ENCODE measurements around the gene OVOL2. TPM values are rescaled to one million over a fixed set of nuclear protein-coding genes. Genes with fewer than 3 reads are reported as not detected.
"Not testable (repeated sequence)": the region's sequence is repeated elsewhere in the genome, so short reads cannot be mapped to it uniquely, and the experiment has no call there.

OVOL2 gene
- total RNA-seq, 2 experiments from 2014 or later = not detected

DNA sequence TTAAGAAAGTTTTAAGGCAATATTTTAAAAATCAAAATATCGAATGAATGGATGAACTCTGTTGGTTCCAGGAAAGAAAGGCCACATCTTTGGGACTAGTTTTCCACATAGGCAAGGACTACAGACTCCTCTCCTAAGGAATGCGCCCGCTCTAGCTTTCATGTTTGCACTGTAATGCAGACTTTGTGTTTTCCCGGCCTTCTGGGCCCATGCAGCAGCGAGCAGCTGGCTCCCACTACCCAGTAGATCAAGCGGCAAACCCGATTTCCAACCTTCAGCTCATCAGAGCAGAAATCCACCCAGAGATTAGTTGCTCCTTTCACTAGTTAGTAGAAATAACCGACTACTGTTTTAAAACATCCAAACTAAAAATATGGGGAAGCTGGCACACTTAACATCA, 27.7 kb downstream of the OVOL2 start:
- ChIA-PET POLR2A (no interaction called here), CTCF (no interaction called here)
- DNase-seq = no peak
- Mint-ChIP-seq H3K4me3 (no peak overlapping the region), H3K4me1 (ENCODE audit: low read depth) (no peaks in the 10 kb centered on the region), H3K27me3 (peaks cover 6% of the 10 kb centered on the region), H3K27ac (no peak overlapping the region), H3K36me3 (no peaks in the 10 kb centered on the region), H3K9me3 (no peaks in the 10 kb centered on the region)
- intact Hi-C loops (cut with micrococcal nuclease) = no loop called here

DNA sequence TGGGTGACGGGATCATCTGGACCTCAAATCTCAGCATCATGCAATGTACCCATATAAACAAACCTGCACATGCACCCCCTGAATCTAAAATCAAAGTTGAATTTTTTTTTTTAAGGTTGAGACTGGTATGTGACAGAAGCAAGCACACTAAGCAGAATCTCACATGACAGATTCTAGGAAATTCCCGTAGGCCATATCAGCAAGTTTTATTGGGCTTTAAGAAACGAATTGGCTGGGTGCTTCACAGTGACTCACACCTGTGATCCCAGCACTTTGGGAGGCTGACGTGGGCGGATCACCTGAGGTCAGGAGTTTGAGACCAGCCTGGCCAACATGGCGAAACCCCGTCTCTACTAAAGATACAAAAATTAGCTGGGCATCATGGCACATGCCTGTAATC, 30.7 kb downstream of the OVOL2 start:
- H3K9me3 Mint-ChIP-seq; CTCF ChIA-PET; H3K27me3 Mint-ChIP-seq; H3K4me3 Mint-ChIP-seq; POLR2A ChIA-PET; H3K27ac Mint-ChIP-seq; H3K36me3 Mint-ChIP-seq; intact Hi-C loops (cut with micrococcal nuclease); DNase-seq; H3K4me1 Mint-ChIP-seq (ENCODE audit: low read depth): not testable (repeated sequence)

DNA sequence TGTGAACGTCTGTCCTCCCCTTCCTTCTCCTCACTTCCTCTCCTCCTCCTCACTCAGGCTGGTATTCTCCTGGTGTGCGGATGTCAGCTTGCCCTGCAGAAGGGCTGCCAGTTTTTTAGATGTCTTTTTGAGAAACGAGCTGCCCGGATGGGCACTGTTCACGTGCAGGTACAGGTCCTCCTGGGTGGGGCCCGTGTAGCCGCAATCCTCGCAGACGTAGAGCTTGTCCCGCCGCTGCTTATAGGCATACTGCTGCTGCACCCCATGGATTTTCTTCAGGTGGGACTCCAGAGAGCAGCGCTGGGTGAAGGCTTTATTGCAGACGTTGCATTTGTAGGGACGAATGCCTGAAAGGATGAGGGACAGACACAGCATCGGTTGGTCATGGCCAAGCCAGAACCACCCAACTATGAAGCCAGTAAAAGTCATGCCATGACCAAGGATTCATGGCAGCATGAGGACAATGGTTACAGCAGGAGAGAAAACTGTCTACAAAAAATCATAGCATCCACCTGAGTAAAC, 33.0 kb downstream of the OVOL2 start:
- intact Hi-C loops (cut with micrococcal nuclease) = no loop called here
- no peaks in the 10 kb centered on the region for H3K36me3 Mint-ChIP-seq
- H3K9me3 Mint-ChIP-seq = no peaks in the 10 kb centered on the region
- no peak overlapping the region for H3K27ac Mint-ChIP-seq
- H3K4me3 Mint-ChIP-seq = no peak overlapping the region
- peaks cover 5% of the 10 kb centered on the region for H3K27me3 Mint-ChIP-seq
- ChIA-PET CTCF (no interaction called here), POLR2A (no interaction called here)
- DNase-seq = no peak
- no peaks in the 10 kb centered on the region for H3K4me1 Mint-ChIP-seq (ENCODE audit: low read depth)

DNA sequence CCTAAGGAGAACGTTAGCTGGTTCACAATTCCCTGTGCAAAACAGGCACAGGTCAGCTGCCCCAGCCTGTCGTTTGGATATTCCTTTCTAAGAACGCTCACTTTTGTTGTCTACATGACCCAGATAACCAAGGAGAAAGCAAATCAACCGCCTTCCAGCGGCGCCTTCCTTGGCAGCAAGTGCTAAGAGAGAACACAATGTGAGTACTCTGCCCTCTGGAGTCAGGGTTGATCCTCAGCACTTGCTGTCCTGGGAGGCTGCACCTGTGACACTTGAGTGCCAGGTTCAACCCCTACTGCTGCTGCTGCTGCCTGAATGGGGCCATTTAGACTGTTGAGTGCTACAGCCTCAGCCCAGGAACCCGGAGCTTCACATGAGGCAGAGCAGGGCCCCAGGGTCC, 36.8 kb downstream of the OVOL2 start:
- ChIA-PET CTCF (interaction anchor here (0.9 kb wide), 1 partner anchor 516 kb away, joined by 3 read pairs; no protein-coding TSS in a partner anchor), POLR2A (no interaction called here)
- intact Hi-C loops (cut with micrococcal nuclease) = no loop called here
- H3K4me1 Mint-ChIP-seq (ENCODE audit: low read depth) = no peaks in the 10 kb centered on the region
- H3K9me3 Mint-ChIP-seq = no peaks in the 10 kb centered on the region
- DNase-seq = no peak
- H3K4me3 Mint-ChIP-seq = no peak overlapping the region
- no peaks in the 10 kb centered on the region for H3K36me3 Mint-ChIP-seq
- peaks cover 1% of the 10 kb centered on the region for H3K27me3 Mint-ChIP-seq
- H3K27ac Mint-ChIP-seq = no peak overlapping the region

DNA sequence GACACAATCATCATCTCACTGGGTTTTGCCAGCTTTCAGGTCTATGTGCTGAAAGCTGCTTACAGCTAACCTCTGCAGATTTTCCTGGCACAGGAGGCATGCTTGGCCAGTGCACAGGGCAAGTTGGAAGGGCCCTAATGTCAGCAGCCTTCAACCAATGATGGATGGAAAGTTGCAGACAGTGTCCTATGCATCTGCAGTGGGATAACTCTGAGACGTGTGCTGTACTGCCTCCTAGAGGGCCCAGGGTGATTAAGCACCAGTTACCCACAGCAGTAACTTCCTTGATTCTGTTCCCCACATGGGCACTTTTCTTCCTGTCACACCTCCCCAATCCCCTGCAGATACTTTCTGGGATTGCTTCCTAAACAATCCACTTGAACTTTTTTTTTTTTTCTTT, 38.6 kb downstream of the OVOL2 start:
- ChIA-PET CTCF (no interaction called here), POLR2A (interaction anchor here (0.7 kb wide), 1 partner anchor 66 kb away, joined by 3 read pairs; no protein-coding TSS in a partner anchor)
- Mint-ChIP-seq H3K27me3 (no peaks in the 10 kb centered on the region), H3K9me3 (no peaks in the 10 kb centered on the region), H3K27ac (no peak overlapping the region), H3K36me3 (no peaks in the 10 kb centered on the region), H3K4me1 (ENCODE audit: low read depth) (no peaks in the 10 kb centered on the region), H3K4me3 (no peak overlapping the region)
- intact Hi-C loops (cut with micrococcal nuclease) = no loop called here
- peak; percentile 36 for DNase-seq

DNA sequence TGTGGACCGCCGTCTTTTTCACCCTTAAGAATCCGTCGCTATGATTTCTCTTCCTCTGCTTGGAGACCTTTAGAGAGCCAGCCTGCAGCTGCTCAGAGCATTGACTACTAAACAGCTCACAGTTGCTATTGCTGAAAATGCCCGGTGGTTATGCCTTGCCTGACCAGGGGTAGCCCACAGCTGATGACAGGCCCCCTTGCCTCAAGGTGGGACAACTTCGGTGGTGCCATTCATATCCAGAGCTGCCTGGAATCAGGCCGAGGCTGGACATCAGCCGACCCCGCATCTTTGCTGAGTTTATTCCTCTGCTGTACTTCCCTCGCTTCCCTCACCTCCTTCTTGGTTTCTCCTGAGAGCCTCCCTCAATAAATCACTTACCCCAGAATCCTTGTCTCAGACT, 39.6 kb downstream of the OVOL2 start:
- ChIA-PET POLR2A (no interaction called here), CTCF (interaction anchor here (1.1 kb wide), 1 partner anchor 519 kb away, joined by 3 read pairs; no protein-coding TSS in a partner anchor)
- DNase-seq = no peak
- no peak overlapping the region for H3K27ac Mint-ChIP-seq
- no peaks in the 10 kb centered on the region for H3K9me3 Mint-ChIP-seq
- intact Hi-C loops (cut with micrococcal nuclease) = no loop called here
- no peak overlapping the region for H3K4me3 Mint-ChIP-seq
- H3K27me3 Mint-ChIP-seq = no peaks in the 10 kb centered on the region
- H3K4me1 Mint-ChIP-seq (ENCODE audit: low read depth) = no peaks in the 10 kb centered on the region
- no peaks in the 10 kb centered on the region for H3K36me3 Mint-ChIP-seq

DNA sequence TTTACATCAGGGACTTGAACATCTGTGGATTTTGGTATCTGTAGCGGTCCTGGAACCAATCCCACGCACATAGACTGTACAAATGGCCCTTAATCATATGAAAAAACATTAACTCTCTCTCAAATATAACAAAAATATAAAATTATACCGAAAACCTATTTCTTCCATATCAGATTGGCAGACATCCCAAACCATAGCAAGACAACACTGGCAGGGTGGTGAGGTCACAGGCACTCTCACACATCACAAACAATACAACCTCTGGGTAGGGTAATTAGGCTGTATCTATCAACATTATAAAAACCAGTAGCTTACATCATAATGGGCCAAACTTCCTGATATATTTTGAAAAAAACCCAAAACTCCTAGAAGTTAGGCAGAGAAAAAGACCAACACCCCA, 40.9 kb downstream of the OVOL2 start:
- no peak for DNase-seq
- H3K4me1 Mint-ChIP-seq (ENCODE audit: low read depth) = no peaks in the 10 kb centered on the region
- no peaks in the 10 kb centered on the region for H3K36me3 Mint-ChIP-seq
- H3K9me3 Mint-ChIP-seq = no peaks in the 10 kb centered on the region
- POLR2A ChIA-PET = no interaction called here
- no peaks in the 10 kb centered on the region for H3K27me3 Mint-ChIP-seq
- CTCF ChIA-PET = interaction anchor here (1.1 kb wide), 1 partner anchor 518 kb away, joined by 3 read pairs; no protein-coding TSS in a partner anchor
- no peak overlapping the region for H3K27ac Mint-ChIP-seq
- H3K4me3 Mint-ChIP-seq = no peak overlapping the region
- intact Hi-C loops (cut with micrococcal nuclease) = no loop called here

DNA sequence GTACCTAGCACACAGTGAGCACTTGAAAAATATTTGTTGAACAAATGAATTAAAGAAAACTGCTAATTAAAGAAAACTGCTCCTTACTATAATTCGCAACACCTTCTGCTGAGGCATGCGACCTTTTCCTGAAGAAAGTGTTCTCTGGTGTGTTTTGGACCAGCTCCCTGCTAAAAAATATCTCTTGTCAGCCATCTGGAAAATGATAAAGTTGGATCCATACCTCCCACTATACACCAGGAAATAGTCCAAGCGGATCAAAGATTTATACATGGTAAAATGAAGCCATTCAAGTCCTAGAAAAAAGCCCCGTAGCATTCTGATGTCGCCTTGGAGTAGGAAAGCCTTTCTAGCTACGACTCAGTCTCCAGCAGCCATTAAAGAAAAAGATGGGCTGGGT, 43.3 kb downstream of the OVOL2 start:
- H3K27me3 Mint-ChIP-seq = no peaks in the 10 kb centered on the region
- intact Hi-C loops (cut with micrococcal nuclease) = no loop called here
- POLR2A ChIA-PET = no interaction called here

DNA sequence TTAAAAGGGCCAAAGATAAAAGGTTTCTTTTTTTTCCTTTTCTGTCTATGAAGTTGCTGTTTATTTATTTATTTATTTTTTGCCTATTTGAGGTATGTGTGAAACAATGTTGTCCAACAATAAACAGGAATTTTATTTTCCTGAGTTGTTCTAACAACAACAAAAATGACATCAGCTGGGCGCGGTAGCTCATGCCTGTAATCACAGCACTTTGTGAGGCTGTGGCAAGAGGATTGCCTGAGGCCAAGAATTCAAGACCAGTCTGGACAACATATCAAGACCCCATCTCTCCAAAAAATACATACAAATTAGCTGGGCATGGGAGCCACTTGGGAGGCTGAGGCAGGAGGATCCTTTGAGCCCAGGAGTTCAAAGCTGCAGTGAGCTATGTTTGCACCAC, 44.8 kb downstream of the OVOL2 start:
- Mint-ChIP-seq H3K27me3 (no peaks in the 10 kb centered on the region), H3K9me3 (no peaks in the 10 kb centered on the region), H3K36me3 (no peaks in the 10 kb centered on the region), H3K27ac (no peak overlapping the region), H3K4me1 (ENCODE audit: low read depth) (no peaks in the 10 kb centered on the region), H3K4me3 (no peak overlapping the region)
- ChIA-PET POLR2A (no interaction called here), CTCF (interaction anchor here (0.7 kb wide), 1 partner anchor 77 kb away, joined by 3 read pairs; no protein-coding TSS in a partner anchor)
- intact Hi-C loops (cut with micrococcal nuclease) = no loop called here
- DNase-seq = no peak

More for the DNA sequence above, 43.3 kb downstream of the OVOL2 start:
- Mint-ChIP-seq H3K4me3 (no peak overlapping the region), H3K9me3 (no peaks in the 10 kb centered on the region), H3K27ac (no peak overlapping the region), H3K4me1 (ENCODE audit: low read depth) (no peaks in the 10 kb centered on the region), H3K36me3 (no peaks in the 10 kb centered on the region)
- DNase-seq = no peak
- CTCF ChIA-PET = no interaction called here

DNA sequence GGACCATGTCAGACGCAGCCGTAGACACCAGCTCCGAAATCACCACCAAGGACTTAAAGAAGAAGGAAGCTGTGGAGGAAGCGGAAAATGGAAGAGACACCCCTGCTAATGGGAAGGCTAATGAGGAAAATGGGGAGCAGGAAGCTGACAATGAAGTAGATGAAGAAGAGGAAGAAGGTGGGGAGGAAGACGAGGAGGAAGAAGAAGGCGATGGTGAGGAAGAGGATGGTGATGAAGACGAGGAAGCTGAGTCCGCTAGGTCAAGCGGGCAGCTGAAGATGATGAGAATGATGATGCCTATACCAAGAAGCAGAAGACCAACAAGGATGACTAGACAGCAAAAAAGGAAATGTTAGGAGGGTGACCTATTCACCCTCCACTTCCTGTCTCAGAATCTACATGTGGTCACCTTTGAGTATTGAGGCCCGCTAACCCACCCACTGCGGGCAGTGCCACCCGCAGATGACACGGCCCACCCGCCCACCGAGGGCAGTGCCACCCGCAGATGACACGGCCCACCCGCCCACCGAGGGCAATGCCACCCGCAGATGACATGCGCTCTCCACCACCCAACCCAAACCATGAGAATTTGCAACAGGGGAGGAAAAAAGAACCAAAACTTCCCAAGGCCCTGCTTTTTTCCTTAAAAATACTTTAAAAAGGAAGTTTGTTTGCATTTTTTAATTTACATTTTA, 45.6 kb downstream of the OVOL2 start:
- Mint-ChIP-seq H3K4me3 (no peak overlapping the region), H3K36me3 (no peaks in the 10 kb centered on the region), H3K4me1 (ENCODE audit: low read depth) (no peaks in the 10 kb centered on the region), H3K9me3 (no peaks in the 10 kb centered on the region), H3K27ac (no peak overlapping the region), H3K27me3 (no peaks in the 10 kb centered on the region)
- POLR2A ChIA-PET = no interaction called here
- no peak for DNase-seq
- CTCF ChIA-PET = interaction anchor here (1.8 kb wide), 1 partner anchor 15 kb away, joined by 3 read pairs; no protein-coding TSS in a partner anchor
- intact Hi-C loops (cut with micrococcal nuclease) = no loop called here

DNA sequence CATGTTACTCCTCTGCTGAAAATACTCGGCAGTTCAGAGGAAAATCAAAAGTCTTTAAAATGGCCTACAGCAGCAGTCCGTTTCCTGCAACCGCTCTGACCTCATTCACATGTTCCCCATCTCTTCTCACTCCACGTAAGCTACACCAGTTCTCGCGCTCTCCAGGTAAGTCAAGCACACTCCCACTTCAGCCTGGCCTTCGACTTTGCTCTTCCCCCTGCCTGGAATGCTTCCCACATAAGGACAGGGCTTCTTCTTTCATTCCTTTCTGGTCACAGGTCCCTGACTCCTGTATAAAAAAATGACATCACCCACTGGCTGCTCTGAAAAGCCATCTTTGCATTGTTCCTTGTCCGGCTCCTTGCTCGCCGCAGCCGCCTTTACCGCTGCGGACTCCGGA, 46.2 kb downstream of the OVOL2 start:
- ChIA-PET CTCF (interaction anchor here (1.8 kb wide), 1 partner anchor 15 kb away, joined by 3 read pairs; no protein-coding TSS in a partner anchor), POLR2A (no interaction called here)
- H3K4me3 Mint-ChIP-seq = no peak overlapping the region
- no peaks in the 10 kb centered on the region for H3K9me3 Mint-ChIP-seq
- intact Hi-C loops (cut with micrococcal nuclease) = no loop called here
- H3K4me1 Mint-ChIP-seq (ENCODE audit: low read depth) = no peaks in the 10 kb centered on the region
- no peak overlapping the region for H3K27ac Mint-ChIP-seq
- no peaks in the 10 kb centered on the region for H3K27me3 Mint-ChIP-seq
- H3K36me3 Mint-ChIP-seq = no peaks in the 10 kb centered on the region
- no peak for DNase-seq

DNA sequence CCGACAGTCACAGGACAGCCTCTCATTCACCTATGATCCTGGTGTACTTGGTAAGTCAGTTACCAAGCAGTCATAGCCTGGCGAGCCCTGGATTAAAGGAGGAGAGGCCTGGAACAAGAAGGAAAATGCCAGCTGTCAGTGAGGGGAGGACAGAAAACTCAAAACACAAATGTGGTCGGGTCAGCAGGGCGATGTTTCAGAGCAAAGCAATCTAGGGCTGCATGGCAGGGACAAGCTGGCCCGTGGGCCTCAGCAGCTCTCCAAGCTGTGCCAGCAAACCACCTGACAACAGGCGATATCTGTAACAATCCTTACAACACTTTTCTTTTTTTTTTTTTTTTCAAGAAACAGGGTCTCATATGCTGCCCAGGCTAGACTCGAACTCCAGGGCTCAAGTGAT, 48.6 kb downstream of the OVOL2 start:
- POLR2A ChIA-PET = no interaction called here
- H3K4me3 Mint-ChIP-seq = no peak overlapping the region
- no peak for DNase-seq
- no peaks in the 10 kb centered on the region for H3K27me3 Mint-ChIP-seq
- intact Hi-C loops (cut with micrococcal nuclease) = no loop called here
- CTCF ChIA-PET = no interaction called here
- H3K36me3 Mint-ChIP-seq = no peaks in the 10 kb centered on the region
- H3K27ac Mint-ChIP-seq = no peak overlapping the region
- no peaks in the 10 kb centered on the region for H3K4me1 Mint-ChIP-seq (ENCODE audit: low read depth)
- H3K9me3 Mint-ChIP-seq = no peaks in the 10 kb centered on the region
